MCF 10A (cell line): Measurements from ENCODE around the gene ABL2. TPM values are rescaled to one million over a fixed set of nuclear protein-coding genes. Genes with fewer than 3 reads are reported as not detected.
A peak's percentile ranks its signal among the peaks of the same experiment; 100 is the strongest.

Experiments used
- BruUV-seq: library from RNA; stranded (reverse); fragments of 400-500 nt; replicated peaks from 2 replicates; lab custom pipeline; 2021; lab: Mats Ljungman, UMichigan
- CTCF ChIA-PET: fragments of 300-600 bp; sonication (Branson Sonifier 250); formaldehyde crosslinking; extraction: SDS; loops from one replicate; lab custom pipeline; 2021; ENCODE audit warnings: antibody characterized with exemption, inconsistent platforms; lab: Yijun Ruan, JAX
- POLR2A ChIA-PET: fragments of 300-600, 350-650 bp; sonication (Branson Sonifier 250); formaldehyde crosslinking; extraction: SDS; loops from one replicate; lab custom pipeline; 2020; ENCODE audit warnings: antibody characterized with exemption, inconsistent platforms; lab: Yijun Ruan, JAX
- DNase-seq: peaks from one replicate; pipeline ENCODE4 v3.0.0-alpha.2; 2018; ENCODE audit not compliant: unreplicated experiment
- H3K27ac Mint-ChIP-seq: one replicate; pipeline ENCODE4 v1.8.0; 2022; ENCODE audit warnings: mild to moderate bottlenecking, low read depth, mixed read lengths; ENCODE audit not compliant: unreplicated experiment
- H3K27me3 Mint-ChIP-seq: one replicate; pipeline ENCODE4 v1.8.0; 2022; ENCODE audit warnings: mixed read lengths; ENCODE audit not compliant: insufficient read depth, unreplicated experiment
- H3K36me3 Mint-ChIP-seq: one replicate; pipeline ENCODE4 v1.8.0; 2022; ENCODE audit warnings: mild to moderate bottlenecking, moderate library complexity, mixed read lengths; ENCODE audit not compliant: insufficient read depth, unreplicated experiment
- H3K4me1 Mint-ChIP-seq: one replicate; pipeline ENCODE4 v1.8.0; 2022; ENCODE audit warnings: mixed read lengths; ENCODE audit not compliant: insufficient read depth, unreplicated experiment
- H3K4me3 Mint-ChIP-seq: one replicate; pipeline ENCODE4 v1.8.0; 2022; ENCODE audit warnings: mild to moderate bottlenecking, moderate library complexity, mixed read lengths; ENCODE audit not compliant: unreplicated experiment
- H3K9me3 Mint-ChIP-seq: one replicate; pipeline ENCODE4 v1.8.0; 2022; ENCODE audit warnings: mixed read lengths; ENCODE audit not compliant: unreplicated experiment
- intact Hi-C: fragments of 100-400 bp; cut with micrococcal nuclease; formaldehyde crosslinking; loops from 2 replicates; pipeline ENCODE4 v1.14.1; 2022
- total RNA-seq: library from RNA; stranded (reverse); gene quantifications from 2 replicates; pipeline ENCODE4 v1.2.3, GENCODE V29; 2022
- TF ChIP-seq, protein P1 (sequence below): fragments of 200-600 bp; IDR thresholded peaks from one replicate; pipeline ENCODE4 v1.8.0; 2022; ENCODE audit warnings: antibody characterized with exemption, mild to moderate bottlenecking; ENCODE audit not compliant: unreplicated experiment

ABL2 gene
- total RNA-seq, 1 experiment from 2014 or later: 109 TPM

DNA sequence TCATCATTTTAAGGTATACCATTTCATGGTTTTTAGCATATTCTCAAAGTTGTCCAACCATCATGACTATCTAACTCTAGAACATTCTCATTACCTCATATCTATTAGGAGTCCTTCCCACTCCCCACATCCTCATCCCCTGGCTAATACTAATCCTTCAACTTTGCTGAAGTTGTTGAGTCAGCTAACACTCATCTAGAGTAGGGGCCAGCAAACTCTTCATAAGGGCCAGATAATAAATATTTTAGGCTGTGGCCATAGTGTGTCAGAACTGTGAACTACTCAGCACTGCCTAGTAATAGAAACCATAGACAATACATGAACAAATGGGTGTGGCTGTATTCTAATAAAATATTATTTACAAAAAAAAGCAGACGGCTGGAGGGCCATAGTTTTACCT, 104.6 kb downstream of the ABL2 start:
- peaks cover 35% of the 10 kb centered on the region for H3K4me1 Mint-ChIP-seq
- no TSS peak for BruUV-seq
- TF ChIP-seq, protein P1, sequence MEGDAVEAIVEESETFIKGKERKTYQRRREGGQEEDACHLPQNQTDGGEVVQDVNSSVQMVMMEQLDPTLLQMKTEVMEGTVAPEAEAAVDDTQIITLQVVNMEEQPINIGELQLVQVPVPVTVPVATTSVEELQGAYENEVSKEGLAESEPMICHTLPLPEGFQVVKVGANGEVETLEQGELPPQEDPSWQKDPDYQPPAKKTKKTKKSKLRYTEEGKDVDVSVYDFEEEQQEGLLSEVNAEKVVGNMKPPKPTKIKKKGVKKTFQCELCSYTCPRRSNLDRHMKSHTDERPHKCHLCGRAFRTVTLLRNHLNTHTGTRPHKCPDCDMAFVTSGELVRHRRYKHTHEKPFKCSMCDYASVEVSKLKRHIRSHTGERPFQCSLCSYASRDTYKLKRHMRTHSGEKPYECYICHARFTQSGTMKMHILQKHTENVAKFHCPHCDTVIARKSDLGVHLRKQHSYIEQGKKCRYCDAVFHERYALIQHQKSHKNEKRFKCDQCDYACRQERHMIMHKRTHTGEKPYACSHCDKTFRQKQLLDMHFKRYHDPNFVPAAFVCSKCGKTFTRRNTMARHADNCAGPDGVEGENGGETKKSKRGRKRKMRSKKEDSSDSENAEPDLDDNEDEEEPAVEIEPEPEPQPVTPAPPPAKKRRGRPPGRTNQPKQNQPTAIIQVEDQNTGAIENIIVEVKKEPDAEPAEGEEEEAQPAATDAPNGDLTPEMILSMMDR: no peak
- H3K36me3 Mint-ChIP-seq: peaks cover 100% of the 10 kb centered on the region
- ChIA-PET CTCF (interaction anchor here (0.6 to 2.7 kb wide), 4 partner anchors 50 to 124 kb away, joined by 3 to 13 read pairs (median 6); no protein-coding TSS in a partner anchor), POLR2A (interaction anchor here (1.1 to 2.7 kb wide), 4 partner anchors 17 to 107 kb away, joined by 3 to 10 read pairs (median 7); no protein-coding TSS in a partner anchor)
- H3K9me3 Mint-ChIP-seq: no peaks in the 10 kb centered on the region
- H3K27ac Mint-ChIP-seq: peak overlapping the region; percentile 69
- DNase-seq: no peak
- no peak overlapping the region for H3K4me3 Mint-ChIP-seq
- intact Hi-C loops: loop anchor here (2.0 kb wide), 1 partner anchor 244 kb away; no protein-coding TSS in a partner anchor
- H3K27me3 Mint-ChIP-seq: no peaks in the 10 kb centered on the region

DNA sequence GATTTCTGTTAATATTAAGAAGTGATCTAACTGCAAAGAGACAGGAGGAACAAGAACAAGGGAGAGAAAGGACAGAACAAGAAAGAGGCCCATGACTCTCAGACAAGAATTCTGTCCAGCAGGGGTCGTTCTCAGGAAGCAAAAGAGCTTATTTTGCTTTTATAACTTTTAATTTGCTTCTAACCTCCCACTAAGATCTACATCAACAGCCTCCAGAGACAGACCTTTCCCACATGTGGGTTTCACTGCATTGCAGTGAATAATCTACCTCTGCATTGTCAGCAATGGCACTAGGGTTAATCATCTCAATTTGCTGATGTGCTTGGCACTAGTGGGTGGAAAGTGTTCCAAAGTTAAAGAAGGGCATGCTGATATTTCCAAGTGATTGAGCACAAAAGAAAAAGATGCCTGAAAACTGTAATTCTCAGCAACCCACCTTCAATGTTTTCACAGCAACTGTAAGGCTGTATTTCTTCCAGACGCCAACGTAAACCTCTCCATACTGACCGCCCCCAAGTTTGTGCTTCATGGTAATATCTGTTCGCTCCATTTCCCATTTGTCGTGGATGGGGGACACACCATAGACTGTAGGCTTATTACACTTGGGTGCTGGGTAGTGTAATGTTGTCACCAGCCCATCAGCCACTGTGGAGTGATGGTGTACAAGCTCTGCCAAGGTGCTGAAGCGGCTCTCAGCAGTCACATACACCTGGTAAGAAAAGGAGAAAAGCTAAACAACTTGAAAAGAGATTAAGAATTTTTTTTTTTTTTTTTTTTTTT, 108.1 kb downstream of the ABL2 start:
- Mint-ChIP-seq H3K9me3 (no peaks in the 10 kb centered on the region), H3K4me1 (peaks cover 18% of the 10 kb centered on the region), H3K4me3 (no peak overlapping the region), H3K27ac (peak overlapping the region; percentile 82), H3K36me3 (peaks cover 100% of the 10 kb centered on the region), H3K27me3 (no peaks in the 10 kb centered on the region)
- TF ChIP-seq, protein P1: peak; percentile 73
- DNase-seq: peak; percentile 76
- POLR2A ChIA-PET: interaction anchor here (0.7 to 2.6 kb wide), 13 partner anchors 9 to 250 kb away, joined by 3 to 10 read pairs (median 4); partner anchors contain the start of gene TOR3A
- intact Hi-C loops: loop anchor here (1.0 kb wide), 2 partner anchors 72 to 171 kb away; no protein-coding TSS in a partner anchor
- no TSS peak for BruUV-seq
- CTCF ChIA-PET: interaction anchor here (0.5 to 7.4 kb wide), 57 partner anchors 9 to 912 kb away, joined by 3 to 90 read pairs (median 6); partner anchors contain the start of genes ABL2, AXDND1 and TOR3A

DNA sequence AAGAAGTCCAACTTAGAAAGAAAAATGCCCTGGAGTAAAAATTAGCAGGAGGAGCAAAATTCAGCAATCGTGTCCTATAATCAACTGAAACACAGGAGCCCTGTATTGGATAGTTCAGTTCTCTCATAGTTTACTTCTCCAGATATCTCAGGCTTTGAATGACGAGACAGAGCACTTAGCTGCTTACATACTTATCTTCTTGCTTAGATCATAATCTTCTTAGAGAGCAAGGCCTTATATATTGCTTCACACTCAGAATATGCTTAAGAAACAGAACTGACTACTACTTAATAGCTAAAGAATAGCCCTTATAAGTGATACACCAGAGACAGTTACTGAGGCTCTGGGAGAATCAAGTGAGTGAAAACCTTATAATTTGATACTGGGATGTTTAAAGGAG, 108.7 kb downstream of the ABL2 start:
- no peaks in the 10 kb centered on the region for H3K9me3 Mint-ChIP-seq
- no TSS peak for BruUV-seq
- H3K27me3 Mint-ChIP-seq: no peaks in the 10 kb centered on the region
- TF ChIP-seq, protein P1: no peak
- ChIA-PET POLR2A (interaction anchor here (0.9 to 2.6 kb wide), 12 partner anchors 8 to 250 kb away, joined by 3 to 11 read pairs (median 6); partner anchors contain the start of gene TOR3A), CTCF (interaction anchor here (0.6 to 7.4 kb wide), 58 partner anchors 9 to 913 kb away, joined by 3 to 90 read pairs (median 6); partner anchors contain the start of genes ABL2, AXDND1, SOAT1 and TOR3A)
- peaks cover 100% of the 10 kb centered on the region for H3K36me3 Mint-ChIP-seq
- no peak overlapping the region for H3K4me3 Mint-ChIP-seq
- DNase-seq: no peak
- intact Hi-C loops: loop anchor here (1.0 kb wide), 2 partner anchors 73 to 172 kb away; no protein-coding TSS in a partner anchor
- peaks cover 18% of the 10 kb centered on the region for H3K4me1 Mint-ChIP-seq
- peak overlapping the region; percentile 82 for H3K27ac Mint-ChIP-seq

DNA sequence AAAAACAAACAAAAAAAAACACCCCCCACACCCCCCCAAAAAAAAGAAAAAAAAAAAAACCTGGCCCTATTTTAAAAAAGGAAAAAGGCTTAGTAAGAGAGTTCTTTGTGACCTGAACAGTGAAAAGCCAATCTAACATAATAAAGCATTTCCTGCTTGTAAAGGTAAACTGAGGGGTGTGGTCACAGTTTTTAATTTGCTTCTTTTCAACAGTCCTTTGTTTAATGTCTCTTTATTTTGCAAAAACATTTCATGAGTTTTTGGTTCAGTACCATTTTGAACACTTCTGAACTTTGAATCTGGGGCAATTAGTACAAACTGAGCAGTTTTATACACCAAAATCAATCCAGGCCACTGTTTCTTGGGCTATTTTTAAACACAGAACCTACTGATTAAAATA, 110.0 kb downstream of the ABL2 start:
- DNase-seq: no peak
- intact Hi-C loops: no loop called here
- ChIA-PET CTCF (interaction anchor here (0.6 to 7.4 kb wide), 27 partner anchors 8 to 955 kb away, joined by 3 to 90 read pairs (median 11); partner anchors contain the start of gene SOAT1), POLR2A (interaction anchor here (0.7 to 2.6 kb wide), 3 partner anchors 9 to 37 kb away, joined by 3 to 11 read pairs (median 8); partner anchors contain the start of gene TOR3A)
- Mint-ChIP-seq H3K27ac (no peak overlapping the region), H3K4me1 (peaks cover 7% of the 10 kb centered on the region), H3K27me3 (no peaks in the 10 kb centered on the region), H3K9me3 (no peaks in the 10 kb centered on the region), H3K36me3 (peaks cover 100% of the 10 kb centered on the region), H3K4me3 (no peak overlapping the region)
- TF ChIP-seq, protein P1: no peak
- BruUV-seq: no TSS peak
